ENCODE results near the gene ONECUT1. TPM values are rescaled to one million over a fixed set of nuclear protein-coding genes. Genes with fewer than 3 reads are reported as not detected.
A peak's percentile ranks its signal among the peaks of the same experiment; 100 is the strongest.

The ONECUT1 gene
- total RNA-seq, 2 experiments from 2014 or later: 0.15 to 0.25 TPM

- no peaks in the 10 kb centered on the region for H3K9me2 ChIP-seq (ENCODE audit: insufficient read depth, low read length)
- ChIA-PET CTCF (ENCODE audit: unreplicated experiment) (interaction anchor here (1.1 to 1.2 kb wide), 2 partner anchors 472 to 480 kb away, joined by 3 to 4 read pairs; no protein-coding TSS in a partner anchor), POLR2A (interaction anchor here (0.6 kb wide), 2 partner anchors 127 to 179 kb away, joined by 3 read pairs; no protein-coding TSS in a partner anchor)
- TF ChIP-seq CTCF (conservative IDR thresholded peaks at IDR 0.05; ENCODE audit: low read length): no peak
- TF ChIP-seq EZH2phosphoT487 (IDR thresholded peaks at IDR 0.05; ENCODE audit: borderline replicate concordance, low read depth, low read length): no peak
- peaks cover 48% of the 10 kb centered on the region for H3K4me1 ChIP-seq (ENCODE audit: insufficient read depth, low read length, poor library complexity, severe bottlenecking)
- no peaks in the 10 kb centered on the region; the same call in 1 of the 2 replicates for H3K36me3 ChIP-seq (ENCODE audit: insufficient read depth, low read length)
- BruUV-seq (replicated peaks): no TSS peak
- no peak overlapping the region for H3K27ac ChIP-seq (ENCODE audit: low read depth, low read length, poor library complexity, severe bottlenecking)
- intact Hi-C loops (cut with micrococcal nuclease; ENCODE audit: unreplicated experiment): loop anchor here (1.0 to 5.0 kb wide), 4 partner anchors 151 to 266 kb away; partner anchors contain the start of gene MYO5A
- H2AFZ ChIP-seq (ENCODE audit: low read length): 0 out of 2 replicates have a peak overlapping the region, but pooled peaks have one; percentile 8
- H4K20me1 ChIP-seq (ENCODE audit: insufficient read depth, low read length): no peaks in the 10 kb centered on the region
- H3K4me2 ChIP-seq (ENCODE audit: low read length): no peak overlapping the region
- H3K9me3 ChIP-seq (ENCODE audit: low read length): no peaks in the 10 kb centered on the region
- H3K79me2 ChIP-seq (ENCODE audit: insufficient read depth, low read depth, low read length): no peaks in the 10 kb centered on the region
- DNase-seq (ENCODE audit: low spot score): no peak
- H3K4me3 ChIP-seq (ENCODE audit: low read depth, low read length, poor library complexity, severe bottlenecking): no peak overlapping the region
Measured at GRCh38 chr15:52733696-52734255, 56.4 kb downstream of the ONECUT1 start.

- DNase-seq (ENCODE audit: low spot score): no peak
- no peaks in the 10 kb centered on the region for H3K79me2 ChIP-seq (ENCODE audit: insufficient read depth, low read depth, low read length)
- H3K9me2 ChIP-seq (ENCODE audit: insufficient read depth, low read length): no peaks in the 10 kb centered on the region
- H3K36me3 ChIP-seq (ENCODE audit: insufficient read depth, low read length): no peaks in the 10 kb centered on the region; the same call in 1 of the 2 replicates
- intact Hi-C loops (cut with micrococcal nuclease; ENCODE audit: unreplicated experiment): loop anchor here (1.0 to 5.0 kb wide), 3 partner anchors 151 to 266 kb away; no protein-coding TSS in a partner anchor
- H2AFZ ChIP-seq (ENCODE audit: low read length): no peak overlapping the region
- H4K20me1 ChIP-seq (ENCODE audit: insufficient read depth, low read length): no peaks in the 10 kb centered on the region
- H3K4me2 ChIP-seq (ENCODE audit: low read length): no peak overlapping the region
- BruUV-seq (replicated peaks): no TSS peak
- H3K27ac ChIP-seq (ENCODE audit: low read depth, low read length, poor library complexity, severe bottlenecking): no peak overlapping the region
- no peak overlapping the region for H3K4me3 ChIP-seq (ENCODE audit: low read depth, low read length, poor library complexity, severe bottlenecking)
- no peaks in the 10 kb centered on the region for H3K9me3 ChIP-seq (ENCODE audit: low read length)
- CTCF ChIA-PET (ENCODE audit: unreplicated experiment): no interaction called here
- POLR2A ChIA-PET: no interaction called here
- peaks cover 55% of the 10 kb centered on the region for H3K4me1 ChIP-seq (ENCODE audit: insufficient read depth, low read length, poor library complexity, severe bottlenecking)
- TF ChIP-seq CTCF (conservative IDR thresholded peaks at IDR 0.05; ENCODE audit: low read length) (no peak), EZH2phosphoT487 (IDR thresholded peaks at IDR 0.05; ENCODE audit: borderline replicate concordance, low read depth, low read length) (no peak)
Measured at GRCh38 chr15:52733088-52733487, 57.0 kb downstream of the ONECUT1 start.

- H3K9me3 ChIP-seq (ENCODE audit: low read length): no peaks in the 10 kb centered on the region
- no peak overlapping the region for H3K4me2 ChIP-seq (ENCODE audit: low read length)
- DNase-seq (ENCODE audit: low spot score): no peak
- peak overlapping the region; percentile 70 for H2AFZ ChIP-seq (ENCODE audit: low read length)
- no peaks in the 10 kb centered on the region for H4K20me1 ChIP-seq (ENCODE audit: insufficient read depth, low read length)
- no peaks in the 10 kb centered on the region; the same call in 1 of the 2 replicates for H3K36me3 ChIP-seq (ENCODE audit: insufficient read depth, low read length)
- no peaks in the 10 kb centered on the region for H3K79me2 ChIP-seq (ENCODE audit: insufficient read depth, low read depth, low read length)
- CTCF ChIA-PET (ENCODE audit: unreplicated experiment): interaction anchor here (3.1 kb wide), 1 partner anchor 476 kb away, joined by 10 read pairs; no protein-coding TSS in a partner anchor
- H3K9me2 ChIP-seq (ENCODE audit: insufficient read depth, low read length): no peaks in the 10 kb centered on the region
- POLR2A ChIA-PET: interaction anchor here (1.7 kb wide), 1 partner anchor 478 kb away, joined by 4 read pairs; no protein-coding TSS in a partner anchor
- no TSS peak for BruUV-seq (replicated peaks)
- intact Hi-C loops (cut with micrococcal nuclease; ENCODE audit: unreplicated experiment): loop anchor here (5.0 kb wide), 2 partner anchors 150 to 265 kb away; no protein-coding TSS in a partner anchor
- H3K27ac ChIP-seq (ENCODE audit: low read depth, low read length, poor library complexity, severe bottlenecking): no peak overlapping the region
- H3K4me1 ChIP-seq (ENCODE audit: insufficient read depth, low read length, poor library complexity, severe bottlenecking): peaks cover 61% of the 10 kb centered on the region
- no peak overlapping the region for H3K4me3 ChIP-seq (ENCODE audit: low read depth, low read length, poor library complexity, severe bottlenecking)
- TF ChIP-seq CTCF (conservative IDR thresholded peaks at IDR 0.05; ENCODE audit: low read length) (no peak), EZH2phosphoT487 (IDR thresholded peaks at IDR 0.05; ENCODE audit: borderline replicate concordance, low read depth, low read length) (no peak)
Measured at GRCh38 chr15:52732551-52732950, 57.6 kb downstream of the ONECUT1 start.

Data from OCI-LY7 (cell line).